HepG2 (cell line): ENCODE data around the gene CCL1. TPM values are rescaled to one million over a fixed set of nuclear protein-coding genes. Genes with fewer than 3 reads are reported as not detected.

ENCODE experiments used
- ATAC-seq: fragments of 200-7000 bp; cut with Tn5 transposase; 3 replicates; pipeline ENCODE4 v1.9.1; 2020; ENCODE audit warnings: mild to moderate bottlenecking, moderate library complexity
- BruUV-seq: library from RNA; stranded (reverse); fragments of 400-500 nt; replicated peaks from 2 replicates; lab custom pipeline; 2021; lab: Mats Ljungman, UMichigan
- CTCF ChIA-PET: fragments of 300-600 bp; formaldehyde crosslinking; extraction: SDS; loops from one replicate; lab custom pipeline; 2021; ENCODE audit warnings: low total read pairs, inconsistent platforms, low intra/inter-chr PET ratio; lab: Yijun Ruan, JAX
- POLR2A ChIA-PET: fragments of 350-600 bp; sonication (Branson Sonifier 250); formaldehyde crosslinking; loops from one replicate; lab custom pipeline; 2020; ENCODE audit warnings: antibody characterized with exemption, inconsistent platforms; lab: Yijun Ruan, JAX
- DNase-seq: peaks from one replicate; pipeline ENCODE4 v3.0.0-alpha.2; 2015; ENCODE audit warnings: low spot score
- FAIRE-seq: peaks from 3 replicates; lab custom pipeline; 2011; peaks lifted over from hg19 to GRCh38; lab: Jason Lieb, UNC
- H2AFZ ChIP-seq: one replicate; pipeline ENCODE4 v1.6.1; 2011; ENCODE audit warnings: low read length, inconsistent platforms
- H3K27ac ChIP-seq: fragments of 300-600 bp; 3 replicates; pipeline ENCODE4 v1.8.0; 2011; ENCODE audit warnings: mixed run types, mild to moderate bottlenecking, mixed read lengths, low read length, inconsistent platforms; ENCODE audit not compliant: insufficient read depth; ENCODE audit errors: extremely low read length
- H3K27me3 ChIP-seq, 2 experiments: fragments of 200-600 bp in 1 of 2; 2 replicates in 1 of 2; 3 replicates in 1 of 2; pipeline versions ENCODE4 v1.6.0 to v1.8.0; 2011; ENCODE audit warnings: low read length in 2 of 2, mild to moderate bottlenecking in 2 of 2, moderate library complexity in 2 of 2, inconsistent platforms in 1 of 2; ENCODE audit not compliant: insufficient read depth in 2 of 2, control insufficient read depth in 1 of 2
- H3K36me3 ChIP-seq, 2 experiments: fragments of 200-600 bp in 1 of 2; replicated peaks in 1 of 2; 2 replicates in 1 of 2; 3 replicates in 1 of 2; pipeline versions ENCODE4 v1.5.1 to v1.8.0; 2011; ENCODE audit warnings: low read length in 2 of 2, inconsistent platforms in 1 of 2; ENCODE audit not compliant: insufficient read depth in 2 of 2, control insufficient read depth in 1 of 2
- H3K4me1 ChIP-seq: 2 replicates; pipeline ENCODE4 v1.5.1; 2012; ENCODE audit warnings: low read length, inconsistent platforms; ENCODE audit not compliant: insufficient read depth
- H3K4me2 ChIP-seq: 2 replicates; pipeline ENCODE4 v1.6.0; 2011; ENCODE audit warnings: low read depth, low read length, inconsistent platforms
- H3K4me3 ChIP-seq, 3 experiments: fragments of 200-600 bp in 1 of 3; sonication (generic), shearing (Covaris generic) in 1 of 3; replicated peaks in 1 of 3; 2 replicates each; pipeline ENCODE4 v1.5.1; 2011 to 2016; ENCODE audit warnings: low read length in 3 of 3, inconsistent platforms in 2 of 3, low read depth in 2 of 3, mild to moderate bottlenecking in 2 of 3, control low read depth in 1 of 3, mixed read lengths in 1 of 3; ENCODE audit not compliant: insufficient read depth in 1 of 3
- H3K79me2 ChIP-seq: one replicate; pipeline ENCODE4 v1.6.1; 2011; ENCODE audit warnings: low read length, inconsistent platforms; ENCODE audit not compliant: insufficient read depth
- H3K9ac ChIP-seq: 2 replicates; pipeline ENCODE4 v1.6.0; 2011; ENCODE audit warnings: mild to moderate bottlenecking, low read depth, low read length, inconsistent platforms; ENCODE audit not compliant: insufficient read depth
- H3K9me3 ChIP-seq: 2 replicates; pipeline ENCODE4 v1.5.1; 2012; ENCODE audit warnings: mild to moderate bottlenecking, low read length
- H4K20me1 ChIP-seq: 2 replicates; pipeline ENCODE4 v1.6.0; 2011; ENCODE audit warnings: inconsistent platforms, mild to moderate bottlenecking, low read length, moderate library complexity; ENCODE audit not compliant: insufficient read depth
- BHLHE40 ChIP-seq: IDR thresholded peaks from 2 replicates; pipeline ENCODE4 v1.6.1; 2011; ENCODE audit warnings: low read length, improper control_type of control experiment
- CBX2 ChIP-seq, 2 experiments: fragments of 200-600 bp in 1 of 2; sonication (generic); formaldehyde crosslinking in 1 of 2; IDR thresholded peaks; 2 replicates each; pipeline versions ENCODE4 v1.7.0 to v1.8.1; 2018 to 2022; ENCODE audit warnings: low read depth in 2 of 2, low read length in 1 of 2, mild to moderate bottlenecking in 1 of 2, missing genetic modification reagents in 1 of 2
- HNRNPUL1 ChIP-seq: fragments of 200-400 bp; formaldehyde crosslinking; IDR thresholded peaks from 2 replicates; pipeline ENCODE4 v1.6.1; 2017; ENCODE audit warnings: low read depth, mild to moderate bottlenecking, low read length, moderate library complexity
- KDM3A ChIP-seq: IDR thresholded peaks from 2 replicates; pipeline ENCODE4 v1.6.1; 2018; ENCODE audit warnings: low read depth, missing compliant biosample characterization
- MEIS2 ChIP-seq: sonication (generic); formaldehyde crosslinking; IDR thresholded peaks from 2 replicates; pipeline ENCODE4 v1.9.0; 2021; ENCODE audit warnings: mild to moderate bottlenecking, missing genetic modification reagents
- MZF1 ChIP-seq: sonication (generic); formaldehyde crosslinking; IDR thresholded peaks from 2 replicates; pipeline ENCODE4 v1.8.1; 2023; ENCODE audit warnings: mild to moderate bottlenecking, missing genetic modification reagents, borderline replicate concordance
- PRMT3 ChIP-seq: sonication (generic); formaldehyde crosslinking; IDR thresholded peaks from 2 replicates; pipeline ENCODE4 v1.8.1; 2022; ENCODE audit warnings: low read depth, mild to moderate bottlenecking, moderate library complexity, missing genetic modification reagents, borderline replicate concordance
- RAD51 ChIP-seq: fragments of 450-650 bp; IDR thresholded peaks from 2 replicates; pipeline ENCODE4 v1.6.1; 2016; ENCODE audit warnings: borderline replicate concordance
- SAP130 ChIP-seq: IDR thresholded peaks from 2 replicates; pipeline ENCODE4 v1.6.1; 2016; ENCODE audit warnings: low read depth
- TBP ChIP-seq: sonication (generic); formaldehyde crosslinking; IDR thresholded peaks from 2 replicates; pipeline ENCODE4 v1.5.0; 2020; ENCODE audit warnings: missing genetic modification reagents
- ZFAT ChIP-seq: sonication (generic); formaldehyde crosslinking; conservative IDR thresholded peaks from 2 replicates; pipeline ENCODE4 v1.8.1; 2023; ENCODE audit warnings: missing genetic modification reagents, inconsistent platforms
- ZKSCAN5 ChIP-seq: sonication (generic); formaldehyde crosslinking; IDR thresholded peaks from 2 replicates; pipeline ENCODE4 v1.5.1; 2020; ENCODE audit warnings: mild to moderate bottlenecking, missing genetic modification reagents
- ZNF232 ChIP-seq: sonication (generic); formaldehyde crosslinking; IDR thresholded peaks from 2 replicates; pipeline ENCODE4 v1.4.0; 2020; ENCODE audit warnings: missing genetic modification reagents, borderline replicate concordance
- ZNF432 ChIP-seq: sonication (generic); formaldehyde crosslinking; IDR thresholded peaks from 2 replicates; pipeline ENCODE4 v1.5.0; 2020; ENCODE audit warnings: missing genetic modification reagents, mild to moderate bottlenecking, borderline replicate concordance
- ZNF713 ChIP-seq: sonication (generic); formaldehyde crosslinking; IDR thresholded peaks from 2 replicates; pipeline ENCODE4 v1.4.0; 2020; ENCODE audit warnings: mild to moderate bottlenecking, missing genetic modification reagents
- ZNF784 ChIP-seq: sonication (generic); formaldehyde crosslinking; IDR thresholded peaks from 2 replicates; pipeline ENCODE4 v1.5.1; 2020; ENCODE audit warnings: missing genetic modification reagents, mild to moderate bottlenecking, borderline replicate concordance
- WGBS: methylation state at CpG from one replicate; pipeline ENCODE4 v1.1.6; 2017; ENCODE audit warnings: low lambda C conversion rate; 5-methylcytosine and 5-hydroxymethylcytosine counted together
- in situ Hi-C: cut with HindIII; loops from 2 replicates; pipeline ENCODE4 v1.10.0; 2017; ENCODE audit warnings: low pct_unique_long_range_greater_than_20kb; ENCODE audit not compliant: extremely low pct_ligation_motif_present
- intact Hi-C: fragments of 100-400 bp; cut with micrococcal nuclease; formaldehyde crosslinking; loops from one replicate; pipeline ENCODE4 v1.10.0; 2022; ENCODE audit not compliant: unreplicated experiment
- polyA plus RNA-seq, 8 experiments: library from polyadenylated mRNA; depleted of rRNA in 3 of 8; stranded (reverse) in 7 of 8; unstranded in 1 of 8; fragments of >200 nt; fragmentation: Illumina TruSeq in 4 of 8; extraction: Trizol in 4 of 8; gene quantifications; 2 replicates each; pipeline versions ENCODE4 v1.2.1 to v1.2.3, GENCODE V29; 2011 to 2016; ENCODE audit warnings: low read depth in 4 of 8, missing spikeins in 1 of 8, mixed read lengths in 1 of 8; ENCODE audit not compliant: insufficient read depth in 1 of 8
- total RNA-seq, 5 experiments: library from RNA; depleted of rRNA; stranded (reverse); fragments of >200 nt; fragmentation: Illumina TruSeq; extraction: Trizol; gene quantifications; 2 replicates each; pipeline ENCODE4 v1.2.3, GENCODE V29; 2016; ENCODE audit warnings: low read depth in 1 of 5

CCL1 gene
- total and polyA plus RNA-seq, 2 of the 13 experiments (the other 11 are each of a cell fraction or from before 2014, with no cell fraction given) = not detected

- in situ Hi-C loops = no loop called here
- ChIA-PET CTCF (interaction anchor here (1.7 kb wide), 1 partner anchor 157 kb away, joined by 7 read pairs; no protein-coding TSS in a partner anchor), POLR2A (no interaction called here)
- no peak overlapping the region for H3K9ac ChIP-seq
- DNase-seq (no peak), FAIRE-seq (no peak), ATAC-seq (no peak)
- 0% methylated on average over 2 of the region's 2 CpGs for WGBS
- no peak overlapping the region for H3K4me2 ChIP-seq
- no peaks in the 10 kb centered on the region for H3K36me3 ChIP-seq
- no peaks in the 10 kb centered on the region for H4K20me1 ChIP-seq
- no peak overlapping the region for H3K4me3 ChIP-seq
- no TSS peak for BruUV-seq
- intact Hi-C loops = no loop called here
- H3K79me2 ChIP-seq = no peaks in the 10 kb centered on the region
- H3K27me3 ChIP-seq = no peaks in the 10 kb centered on the region
- no peaks in the 10 kb centered on the region for H3K4me1 ChIP-seq
- TF ChIP-seq RAD51 (no peak), MZF1 (no peak), KDM3A (CRISPR knock-in tag) (no peak), ZNF713 (CRISPR knock-in tag) (no peak), ZKSCAN5 (CRISPR knock-in tag) (no peak), ZNF432 (CRISPR knock-in tag) (no peak), TBP (CRISPR knock-in tag) (no peak), HNRNPUL1 (no peak), PRMT3 (CRISPR knock-in tag) (no peak), ZNF784 (CRISPR knock-in tag) (no peak), ZNF232 (CRISPR knock-in tag) (no peak), SAP130 (no peak), MEIS2 (CRISPR knock-in tag) (no peak), BHLHE40 (no peak), ZFAT (CRISPR knock-in tag) (no peak), CBX2 (IDR thresholded peaks at IDR 0.05; ENCODE audit: low read depth, low read length) (no peak), CBX2 (CRISPR knock-in tag; IDR thresholded peaks at IDR 0.05; ENCODE audit: low read depth) (no peak)
- H2AFZ ChIP-seq = no peak overlapping the region
- no peak overlapping the region for H3K27ac ChIP-seq
- no peaks in the 10 kb centered on the region for H3K9me3 ChIP-seq
Observed at GRCh38 chr17:34357398-34357797, 5.6 kb downstream of the CCL1 start.
